Testis (tissue), 3 donors: Measurements from ENCODE around the gene C5orf52. TPM values are rescaled to one million over a fixed set of nuclear protein-coding genes. Genes with fewer than 3 reads are reported as not detected.
A peak's percentile ranks its signal among the peaks of the same experiment; 100 is the strongest.
"Not testable (repeated sequence)": the region's sequence is repeated elsewhere in the genome, so short reads cannot be mapped to it uniquely, and the experiment has no call there.

Experiments
- DNase-seq: peaks from one replicate; pipeline ENCODE4 v3.0.0-alpha.2; 2019
- H3K27ac ChIP-seq, 2 donors: fragments of 200-600 bp; sonication (generic); one replicate each; pipeline ENCODE4 v1.5.1; 2019
- H3K27me3 ChIP-seq: fragments of 200-600 bp; sonication (generic); one replicate; pipeline ENCODE4 v1.5.1; 2019
- H3K36me3 ChIP-seq: fragments of 200-600 bp; sonication (generic); one replicate; pipeline ENCODE4 v1.5.1; 2017; ENCODE audit warnings: low read depth; ENCODE audit errors: missing control alignments
- H3K4me1 ChIP-seq: fragments of 200-600 bp; sonication (generic); one replicate; pipeline ENCODE4 v1.5.1; 2019
- H3K4me3 ChIP-seq, 2 donors: fragments of 200-600 bp; sonication (generic); one replicate each; pipeline ENCODE4 v1.5.1; 2017 to 2019
- H3K9me3 ChIP-seq: fragments of 200-600 bp; sonication (generic); one replicate; pipeline ENCODE4 v1.5.1; 2017
- POLR2A ChIP-seq: fragments of 450-650 bp; IDR thresholded peaks from one replicate; pipeline ENCODE4 v1.6.1; 2017; ENCODE audit warnings: antibody characterized with exemption, mild to moderate bottlenecking, moderate library complexity
- WGBS, 2 donors: methylation state at CpG; one replicate each; pipeline ENCODE4 v1.1.5; 2018; 5-methylcytosine and 5-hydroxymethylcytosine counted together
- intact Hi-C: fragments of 100-400 bp; cut with DNase I; formaldehyde crosslinking; loops from one replicate; pipeline ENCODE4 v1.15.1; 2023; ENCODE audit warnings: low total_unique reads
- polyA plus RNA-seq: library from polyadenylated mRNA; stranded (reverse); fragments of 350-450 nt; fragmentation: Illumina TruSeq; extraction: RNeasy Lipid Tissue Mini Kit (QIAGEN cat#74804); gene quantifications from one replicate; pipeline ENCODE4 v1.2.3, GENCODE V29; 2014; ENCODE audit warnings: low read depth, low replicate concordance; ENCODE audit not compliant: insufficient read depth
- total RNA-seq, 2 donors: library from RNA; depleted of rRNA; stranded (reverse); fragments of >200 nt; gene quantifications; one replicate each; pipeline ENCODE4 v1.2.3, GENCODE V29; 2016
- TF ChIP-seq, protein P1 (sequence below), 3 experiments: fragments of 450-650 bp in 2 of 3; fragments of 200-600 bp in 1 of 3; sonication (generic) in 1 of 3; IDR thresholded peaks; one replicate each; pipeline ENCODE4 v1.5.1; 2016 to 2019; ENCODE audit warnings: antibody characterized with exemption in 3 of 3, mild to moderate bottlenecking in 2 of 3, moderate library complexity in 1 of 3

The C5orf52 gene
- total and polyA plus RNA-seq, 3 donors from 2014 or later = 13.9 to 62.0 (median 35.0) TPM

GRCh38 chr5:157689942-157690689 is 18.8 kb downstream of the C5orf52 start:
- intact Hi-C loops = no loop called here
- Histone ChIP-seq H3K27me3 (no peaks in the 10 kb centered on the region), H3K36me3 (no peaks in the 10 kb centered on the region), H3K4me1 (peaks cover 22% of the 10 kb centered on the region), H3K4me3 (peak overlapping the region; percentile 49 to 66), H3K9me3 (no peaks in the 10 kb centered on the region), H3K27ac (peak overlapping the region; percentile 16 to 74)
- TF ChIP-seq, protein P1, sequence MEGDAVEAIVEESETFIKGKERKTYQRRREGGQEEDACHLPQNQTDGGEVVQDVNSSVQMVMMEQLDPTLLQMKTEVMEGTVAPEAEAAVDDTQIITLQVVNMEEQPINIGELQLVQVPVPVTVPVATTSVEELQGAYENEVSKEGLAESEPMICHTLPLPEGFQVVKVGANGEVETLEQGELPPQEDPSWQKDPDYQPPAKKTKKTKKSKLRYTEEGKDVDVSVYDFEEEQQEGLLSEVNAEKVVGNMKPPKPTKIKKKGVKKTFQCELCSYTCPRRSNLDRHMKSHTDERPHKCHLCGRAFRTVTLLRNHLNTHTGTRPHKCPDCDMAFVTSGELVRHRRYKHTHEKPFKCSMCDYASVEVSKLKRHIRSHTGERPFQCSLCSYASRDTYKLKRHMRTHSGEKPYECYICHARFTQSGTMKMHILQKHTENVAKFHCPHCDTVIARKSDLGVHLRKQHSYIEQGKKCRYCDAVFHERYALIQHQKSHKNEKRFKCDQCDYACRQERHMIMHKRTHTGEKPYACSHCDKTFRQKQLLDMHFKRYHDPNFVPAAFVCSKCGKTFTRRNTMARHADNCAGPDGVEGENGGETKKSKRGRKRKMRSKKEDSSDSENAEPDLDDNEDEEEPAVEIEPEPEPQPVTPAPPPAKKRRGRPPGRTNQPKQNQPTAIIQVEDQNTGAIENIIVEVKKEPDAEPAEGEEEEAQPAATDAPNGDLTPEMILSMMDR (IDR thresholded peaks at IDR 0.05) = peak in 1 of 3 experiments; percentile 21
- no peak for TF ChIP-seq POLR2A
- DNase-seq = peak; percentile 33
- WGBS, 2 donors = 46 to 54% methylated on average over 24 to 52 of the region's 52 CpGs

DNA sequence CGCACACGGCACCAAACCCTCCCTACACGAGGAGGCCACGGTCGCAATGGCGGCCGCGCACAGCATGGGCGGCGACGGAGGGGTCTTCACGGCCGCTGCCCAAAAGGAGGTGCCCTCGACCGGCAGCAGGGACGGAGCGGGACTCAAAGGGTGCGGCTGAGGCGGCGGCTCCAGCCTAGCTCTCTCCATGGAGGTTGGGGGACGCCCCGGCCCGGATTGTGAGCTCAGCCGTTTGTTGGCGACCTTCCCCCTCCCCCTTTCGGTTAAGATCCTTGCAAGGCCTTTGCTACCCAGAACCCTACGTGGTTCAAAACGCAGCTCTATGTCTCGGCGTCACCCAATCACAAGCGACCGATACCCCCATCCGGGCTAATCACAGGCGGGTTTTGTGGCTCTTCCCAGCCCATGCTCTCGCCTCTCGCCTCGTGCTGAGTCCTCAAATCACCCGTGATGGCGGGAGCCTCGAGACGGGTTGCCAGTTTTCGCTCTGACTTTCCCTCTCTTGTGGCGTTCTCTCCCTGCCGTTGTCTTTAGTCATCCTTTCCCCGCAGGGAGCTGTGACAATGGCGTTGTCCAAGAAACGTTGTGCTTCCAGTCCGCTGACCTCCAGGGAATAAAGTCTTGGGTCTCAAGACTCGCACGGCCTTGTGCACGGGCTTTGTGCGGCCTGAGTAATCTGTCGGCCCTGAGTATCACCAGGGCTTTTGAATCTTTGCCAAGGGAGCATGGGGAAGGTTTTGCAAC is 19.5 kb downstream of the C5orf52 start:
- H3K4me1 ChIP-seq = peaks cover 20% of the 10 kb centered on the region
- H3K27ac ChIP-seq = peak overlapping the region; percentile 16 to 74
- TF ChIP-seq POLR2A = no peak
- TF ChIP-seq, protein P1 (IDR thresholded peaks at IDR 0.05) = no peak
- peak; percentile 53 for DNase-seq
- H3K9me3 ChIP-seq = no peaks in the 10 kb centered on the region
- intact Hi-C loops = no loop called here
- WGBS, 2 donors = 59 to 60% methylated on average over 45 to 53 of the region's 53 CpGs
- H3K27me3 ChIP-seq = no peaks in the 10 kb centered on the region
- H3K4me3 ChIP-seq = peak overlapping the region; percentile 49 to 66
- H3K36me3 ChIP-seq = no peaks in the 10 kb centered on the region

- DNase-seq, H3K9me3 ChIP-seq, H3K36me3 ChIP-seq, H3K4me1 ChIP-seq, H3K27me3 ChIP-seq, H3K27ac ChIP-seq, intact Hi-C loops: not testable (repeated sequence)
- WGBS, 2 donors = 40 to 82% methylated on average over 7 to 25 of the region's 25 CpGs
- H3K4me3 ChIP-seq = peak overlapping the region in 1 of 2 donors; percentile 26
These were observed 22.5 kb downstream of the C5orf52 start for GRCh38 chr5:157693816-157694215.

DNA sequence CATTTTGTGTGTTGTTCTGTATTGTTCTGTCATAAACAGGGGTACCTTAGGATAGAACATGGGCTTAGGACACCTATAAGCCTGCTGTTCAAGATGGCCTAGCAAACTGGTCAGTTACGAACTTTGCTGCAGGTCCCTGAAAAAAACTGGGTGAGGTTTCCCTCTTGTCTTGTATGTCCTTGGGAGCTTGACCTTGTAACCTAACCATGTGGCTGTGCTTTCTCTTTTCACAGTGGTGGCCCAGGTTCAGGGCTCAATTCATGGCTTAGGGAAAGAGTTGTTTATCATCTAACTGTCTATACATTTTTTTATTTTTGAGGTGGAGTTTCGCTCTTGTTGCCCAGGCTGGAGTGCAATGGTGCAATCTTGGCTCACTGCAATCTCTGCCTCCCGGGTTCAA is 24.8 kb downstream of the C5orf52 start:
- H3K36me3 ChIP-seq, H3K27ac ChIP-seq, H3K4me3 ChIP-seq, H3K4me1 ChIP-seq, intact Hi-C loops, DNase-seq, H3K27me3 ChIP-seq, H3K9me3 ChIP-seq: not testable (repeated sequence)
- 85 to 86% methylated on average over 3 of the region's 3 CpGs for WGBS, 2 donors

GRCh38 chr5:157698674-157699073 is 27.3 kb downstream of the C5orf52 start:
- 72 to 95% methylated on average over 4 of the region's 4 CpGs for WGBS, 2 donors
- H3K27me3 ChIP-seq, intact Hi-C loops, H3K4me1 ChIP-seq, H3K27ac ChIP-seq, H3K36me3 ChIP-seq, DNase-seq, H3K4me3 ChIP-seq, H3K9me3 ChIP-seq: not testable (repeated sequence)

DNA sequence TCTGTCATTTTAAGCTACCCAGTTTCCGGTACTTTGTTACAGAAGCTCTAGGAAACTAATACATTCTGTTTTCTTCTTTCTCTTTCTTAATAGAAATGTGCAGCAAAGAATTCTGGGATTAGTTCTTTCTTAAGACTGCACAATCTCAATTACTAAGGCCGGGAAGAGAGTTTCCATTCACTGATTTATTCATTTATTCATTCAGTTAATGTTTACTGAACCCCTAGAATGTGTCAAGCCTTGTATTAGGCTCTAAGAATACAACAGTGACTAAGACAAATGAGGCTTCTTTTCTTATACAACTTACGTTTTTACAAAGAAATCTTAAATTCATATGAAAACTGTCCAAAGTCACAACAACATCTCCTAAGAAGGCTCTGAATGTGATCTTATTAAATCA is 32.4 kb downstream of the C5orf52 start:
- no peaks in the 10 kb centered on the region for H3K27me3 ChIP-seq

More for the DNA sequence above, 32.4 kb downstream of the C5orf52 start:
- H3K36me3 ChIP-seq = no peaks in the 10 kb centered on the region
- intact Hi-C loops = no loop called here
- no peak for TF ChIP-seq POLR2A
- TF ChIP-seq, protein P1 (IDR thresholded peaks at IDR 0.05) = no peak
- no peak overlapping the region for H3K4me3 ChIP-seq
- WGBS, 2 donors = 73 to 91% methylated on average over 3 of the region's 3 CpGs
- H3K4me1 ChIP-seq = no peaks in the 10 kb centered on the region
- no peaks in the 10 kb centered on the region for H3K9me3 ChIP-seq
- no peak for DNase-seq
- no peak overlapping the region for H3K27ac ChIP-seq
